ENCODE results near the gene TATDN3.
"Not testable (repeated sequence)": the region's sequence is repeated elsewhere in the genome, so short reads cannot be mapped to it uniquely, and the experiment has no call there.

Gene TATDN3

DNA sequence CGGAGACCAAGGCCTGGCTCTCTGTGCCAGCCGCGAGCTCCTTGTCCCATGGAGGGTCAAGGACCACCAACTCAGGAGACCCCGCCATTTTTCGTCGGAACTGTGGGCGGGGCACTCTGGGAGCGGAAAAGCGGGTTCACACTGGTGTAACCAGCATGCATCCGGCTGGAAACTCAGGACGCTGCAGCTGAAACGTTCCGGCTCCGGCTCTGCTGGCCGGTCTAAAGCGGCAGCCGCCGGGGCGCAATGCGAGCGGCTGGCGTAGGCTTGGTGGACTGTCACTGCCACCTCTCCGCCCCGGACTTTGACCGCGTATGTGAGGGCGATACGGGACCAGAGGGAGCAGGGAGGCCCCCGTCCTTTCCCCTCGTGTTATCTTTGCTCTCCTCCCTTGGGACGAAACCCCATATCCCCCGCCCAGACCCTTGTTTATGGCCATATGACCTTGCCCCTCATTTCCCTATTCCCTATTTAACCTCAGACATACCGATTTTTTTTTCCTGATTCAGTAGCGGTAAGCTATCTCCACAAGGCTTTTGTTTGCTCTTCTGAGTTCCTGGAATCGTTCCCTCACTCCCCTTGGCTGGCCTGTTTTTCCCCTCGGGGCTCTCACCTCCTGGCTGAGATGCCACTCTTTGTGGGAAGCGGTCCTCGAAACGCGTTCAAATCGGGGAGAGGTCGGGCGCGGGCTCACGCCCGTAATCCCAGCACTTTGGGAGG lies at the start of gene TATDN3, which contains the start of gene NSL1:
Gene TATDN3 (plus strand): TSS at position 219 of the 720 bp plus-strand sequence. CDS start 28 bp downstream, at position 247.
Gene NSL1 (minus strand): TSS at position 102 of the 720 bp plus-strand sequence. CDS start 14 bp downstream, at position 88.
- DNase-seq: peak; percentile 91

DNA sequence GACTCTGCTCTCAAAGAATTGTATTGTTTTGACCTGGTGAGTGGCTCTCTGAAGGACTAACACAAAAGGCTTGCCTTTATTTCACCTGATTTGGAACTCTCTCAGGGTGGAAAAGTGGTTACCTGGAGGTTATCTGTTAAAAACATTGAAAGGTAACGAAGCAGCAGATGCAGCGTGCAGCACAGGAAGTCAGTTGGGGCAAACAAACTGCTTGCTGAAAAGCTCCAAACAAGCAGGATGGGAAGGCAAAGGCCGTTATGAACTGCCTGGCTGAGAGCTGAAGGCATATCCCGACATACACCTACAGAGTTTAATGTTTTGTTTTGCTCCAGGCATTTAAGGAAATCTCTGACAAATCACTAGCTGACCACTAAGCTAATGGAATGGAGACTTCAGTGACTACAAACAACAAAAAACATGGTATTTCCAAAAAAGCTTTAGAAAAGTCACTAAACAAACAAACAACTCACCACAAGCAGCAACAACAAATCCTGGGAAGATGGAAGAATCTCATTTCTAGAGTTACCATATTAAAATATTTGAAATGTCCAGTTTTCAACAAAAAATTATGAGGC lies 47.7 kb upstream of the TATDN3 start:
- no peak for DNase-seq

GRCh38 chr1:212745303-212745702 lies 46.4 kb upstream of the TATDN3 start:
- DNase-seq: no peak

GRCh38 chr1:212746546-212746945 lies 45.1 kb upstream of the TATDN3 start:
- no peak for DNase-seq

GRCh38 chr1:212749821-212750535 lies 41.7 kb upstream of the TATDN3 start:
- peak; percentile 47 for DNase-seq

DNA sequence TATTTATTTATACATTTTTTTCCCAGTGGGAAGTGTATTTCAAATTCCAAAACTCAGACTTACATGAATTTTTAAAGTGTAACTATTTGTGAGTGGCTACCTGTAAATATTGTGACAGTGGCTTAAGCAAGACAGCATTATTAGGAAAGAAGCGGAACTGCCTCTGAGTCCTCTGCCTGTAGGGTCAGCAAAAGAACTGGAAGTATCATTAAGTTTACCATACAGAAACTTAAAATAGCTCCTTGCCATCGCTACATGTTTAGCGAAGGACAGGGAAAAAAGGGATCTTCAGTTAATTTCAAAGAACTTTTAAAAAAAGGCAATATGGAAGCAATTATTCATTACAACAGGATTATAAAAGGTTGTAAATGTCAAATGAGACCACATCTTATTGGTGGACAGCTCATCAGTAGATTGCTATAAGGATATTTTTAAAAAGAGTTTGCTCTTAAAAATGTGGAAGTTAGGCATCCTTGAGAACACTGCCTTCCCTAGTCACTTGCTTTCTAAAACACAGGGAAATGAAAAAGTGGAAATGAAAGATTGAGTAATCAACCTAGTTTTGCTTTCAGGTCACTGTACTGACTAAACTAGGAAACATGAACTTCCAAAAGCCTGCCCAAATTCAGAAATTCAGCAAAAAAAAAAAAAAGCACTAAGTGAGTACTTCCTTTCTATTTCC lies 39.3 kb upstream of the TATDN3 start:
- no peak for DNase-seq

DNA sequence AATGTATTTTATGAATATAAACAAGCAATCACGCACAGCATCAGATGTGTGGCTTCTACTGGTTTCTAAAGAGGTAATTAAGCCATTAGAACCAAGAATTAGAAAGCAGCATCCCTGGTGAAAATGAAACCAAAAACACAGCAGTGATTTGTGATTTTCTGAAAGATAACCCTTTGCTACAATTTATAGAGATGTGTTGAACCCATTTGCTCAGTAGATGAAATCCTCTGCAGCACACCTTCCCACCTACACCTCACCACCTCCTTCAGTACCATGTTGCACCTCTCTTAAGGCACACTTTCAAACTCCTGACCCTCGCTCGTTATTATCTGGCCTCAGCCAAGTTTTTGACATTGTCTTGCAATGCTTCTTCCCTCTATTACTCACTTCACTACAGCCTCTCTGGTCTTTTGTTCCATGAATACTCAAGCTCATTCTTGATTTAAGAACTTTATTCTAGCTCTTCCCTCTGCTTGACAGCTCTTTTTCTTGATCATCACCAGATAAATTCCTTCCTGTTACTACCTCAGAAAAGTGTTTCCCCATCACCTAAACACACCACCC lies 38.7 kb upstream of the TATDN3 start:
- no peak for DNase-seq

DNA sequence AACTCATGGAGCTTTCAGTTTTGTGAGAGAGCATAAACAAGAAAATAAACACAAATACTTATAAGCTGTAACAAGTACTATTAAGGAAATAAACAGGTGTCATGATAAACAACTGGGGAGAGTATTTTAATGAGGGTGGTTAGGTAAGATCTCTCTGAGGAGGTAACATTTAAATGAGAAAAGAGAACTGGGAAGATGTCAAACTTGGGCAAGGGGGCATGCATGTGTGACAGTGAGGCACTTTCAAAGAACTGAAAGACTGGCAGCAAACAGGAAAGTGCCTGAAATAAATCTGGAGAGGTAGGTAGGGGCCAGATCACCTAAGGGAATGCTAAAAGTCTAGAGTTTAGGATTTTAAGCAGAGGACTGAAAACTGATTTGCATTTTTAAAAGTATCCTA lies 37.9 kb upstream of the TATDN3 start:
- DNase-seq: no peak

- DNase-seq: no peak
Measured at GRCh38 chr1:212754193-212754592, 37.5 kb upstream of the TATDN3 start.

GRCh38 chr1:212754680-212755079 lies 37.0 kb upstream of the TATDN3 start:
- DNase-seq: no peak

DNA sequence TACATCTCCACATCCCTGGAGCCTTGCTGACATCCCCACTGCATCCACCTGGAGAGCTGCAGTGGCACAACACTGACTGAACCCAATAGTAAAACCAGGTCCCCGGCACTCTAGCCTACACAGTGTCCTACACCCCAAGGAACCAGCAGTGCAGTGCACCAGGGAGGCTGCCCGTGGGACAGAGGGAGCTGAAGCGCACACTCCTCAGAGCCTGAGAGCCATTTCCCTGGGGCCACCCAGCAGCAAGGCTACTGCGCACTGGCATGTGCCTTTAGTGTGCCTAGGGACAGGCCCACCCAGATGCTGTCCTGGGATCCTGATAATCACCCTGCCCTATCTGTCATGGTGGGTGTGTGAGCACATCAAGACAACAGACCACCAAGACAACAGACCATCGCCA lies 32.0 kb upstream of the TATDN3 start:
- DNase-seq: no peak

DNA sequence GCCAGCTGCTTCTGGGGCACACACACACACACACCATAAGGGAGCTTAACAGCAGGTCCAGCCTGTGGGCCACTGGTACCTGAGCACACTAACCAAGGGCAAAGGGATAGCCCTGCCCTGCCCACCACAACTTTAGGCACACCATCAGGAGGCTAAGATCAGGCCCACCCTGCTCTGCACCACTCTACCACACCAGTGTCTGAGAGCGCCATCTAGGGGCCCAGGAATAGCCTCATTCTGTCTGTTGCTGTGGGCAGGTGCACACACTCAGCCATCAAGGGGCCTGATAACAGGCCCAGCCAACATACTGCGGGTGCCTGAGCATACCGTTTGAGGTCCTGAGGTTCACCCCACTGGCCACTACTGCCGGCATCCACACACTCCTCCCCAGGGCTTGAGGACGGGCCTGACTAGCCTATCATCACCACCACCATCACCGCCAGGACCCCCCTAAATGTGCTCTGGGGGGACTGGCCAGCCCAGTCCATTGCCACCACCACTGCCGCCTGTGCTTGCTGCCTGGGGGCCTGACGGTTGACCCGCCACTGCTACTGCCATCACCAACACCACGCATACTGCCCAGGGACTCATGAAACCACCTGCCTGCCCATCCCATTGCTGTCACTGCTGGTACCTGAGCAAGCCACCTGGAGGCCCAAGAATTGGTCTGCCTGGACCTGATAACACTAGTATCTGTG lies 31.4 kb upstream of the TATDN3 start:
- DNase-seq: no peak

DNA sequence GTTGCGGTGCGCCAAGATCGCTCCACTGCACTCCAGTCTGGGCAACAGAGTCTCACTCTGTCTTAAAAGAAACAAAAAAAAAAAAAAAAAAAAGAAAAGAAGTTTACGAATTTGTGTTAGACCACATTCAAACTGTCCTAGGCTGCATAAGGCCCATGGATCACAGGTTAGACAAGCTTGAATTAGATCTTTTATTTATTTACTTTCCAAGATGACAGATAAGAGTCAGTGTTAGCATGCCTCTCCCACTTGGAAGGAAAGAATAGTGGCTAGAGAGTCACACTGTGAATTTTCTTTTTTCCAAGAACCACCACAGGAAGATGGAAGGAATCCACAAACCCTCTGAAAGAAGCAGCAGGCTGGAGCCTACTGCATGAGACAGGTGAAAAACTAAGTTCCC lies 29.5 kb upstream of the TATDN3 start:
- no peak for DNase-seq

DNA sequence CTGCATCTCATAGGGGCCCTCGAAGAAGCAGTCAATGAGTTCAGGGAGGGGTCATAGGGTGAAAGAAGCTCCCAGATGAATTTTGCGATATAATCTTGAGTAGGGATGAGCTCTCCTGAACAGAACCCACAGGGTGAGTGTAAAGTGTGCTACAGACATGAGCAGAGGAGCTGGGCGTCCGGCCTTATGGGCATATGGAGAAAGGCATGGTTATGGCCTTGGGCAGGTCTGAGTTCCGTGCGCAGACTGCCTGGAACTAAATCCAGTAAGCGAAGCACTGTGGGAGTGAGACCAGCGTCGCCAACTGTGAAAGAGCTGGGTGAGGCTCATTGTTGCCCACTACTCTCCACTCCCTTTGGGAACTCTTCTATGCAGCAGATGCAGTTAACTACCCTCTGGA lies 28.9 kb upstream of the TATDN3 start:
- DNase-seq: no peak

- DNase-seq: not testable (repeated sequence)
Measured at GRCh38 chr1:212764718-212765281, 26.9 kb upstream of the TATDN3 start.

- not testable (repeated sequence) for DNase-seq
Measured at GRCh38 chr1:212766825-212767224, 24.9 kb upstream of the TATDN3 start.

DNA sequence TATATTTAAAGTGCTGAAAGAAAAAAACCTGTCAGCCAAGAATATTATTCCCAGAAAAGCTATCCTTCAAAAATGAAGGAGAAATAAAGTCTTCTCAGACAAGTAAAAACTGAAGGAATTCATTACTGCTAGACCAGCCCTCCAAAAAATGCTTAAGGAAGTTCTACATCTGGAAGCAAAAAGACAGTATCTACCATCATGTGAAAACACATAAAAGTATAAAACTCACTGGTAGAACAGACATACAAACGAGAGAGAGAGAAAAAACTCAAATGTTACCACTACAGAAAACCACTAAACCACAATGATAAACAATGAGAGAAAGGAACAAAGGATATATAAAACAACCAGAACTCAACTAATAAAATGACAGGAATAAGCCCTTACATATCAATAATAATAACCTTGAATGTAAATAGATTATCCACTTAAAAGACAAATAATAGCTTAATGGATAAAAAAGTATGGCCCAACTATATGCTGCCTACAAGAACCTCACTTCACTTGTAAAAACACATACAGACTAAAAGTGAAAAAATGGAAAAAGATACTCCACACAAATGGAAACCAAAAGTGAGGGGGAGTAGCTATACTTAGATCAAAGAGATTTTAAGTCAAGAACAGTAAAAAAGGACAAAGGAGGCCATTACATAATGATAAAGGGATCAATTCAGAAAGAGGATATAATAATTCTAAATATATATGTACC lies 22.1 kb upstream of the TATDN3 start:
- DNase-seq: no peak

- DNase-seq: no peak
Measured at GRCh38 chr1:212771341-212771740, 20.4 kb upstream of the TATDN3 start.

DNA sequence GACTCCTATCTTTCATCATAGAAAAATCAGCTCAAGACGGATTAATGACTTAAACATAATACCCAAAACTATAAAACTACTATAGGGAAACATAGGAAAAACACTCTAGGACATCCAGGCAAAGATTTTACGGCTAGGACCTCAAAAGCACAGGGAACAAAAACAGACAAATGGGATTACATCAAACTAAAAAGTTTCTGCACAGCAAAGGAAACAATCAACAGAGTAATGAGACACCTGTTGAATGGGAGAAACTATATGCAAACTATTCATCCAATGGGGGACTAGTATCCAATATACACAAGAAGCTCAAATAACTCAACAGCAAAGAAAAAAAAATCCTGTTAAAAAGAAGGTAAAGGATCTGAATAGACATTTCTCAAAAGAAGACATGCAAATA lies 18.7 kb upstream of the TATDN3 start:
- no peak for DNase-seq

DNA sequence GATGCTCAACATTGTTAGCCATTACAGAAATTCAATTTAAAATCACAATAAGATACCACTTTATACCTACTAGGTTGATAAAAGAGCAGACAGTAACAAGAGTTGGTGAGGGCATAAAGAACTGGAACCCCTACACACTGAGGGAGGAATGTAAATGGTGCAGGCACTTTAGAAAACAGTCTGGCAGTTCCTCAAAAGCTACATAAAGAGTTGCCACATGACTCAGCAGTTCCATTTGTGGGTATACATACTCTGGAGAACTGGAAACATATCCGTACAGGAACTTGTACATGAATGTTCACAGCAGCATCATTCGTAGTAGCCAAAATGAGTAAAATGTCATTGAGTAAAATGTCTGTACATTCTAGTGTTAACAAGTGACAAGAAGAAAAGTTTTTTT lies 17.1 kb upstream of the TATDN3 start:
- DNase-seq: no peak

DNA sequence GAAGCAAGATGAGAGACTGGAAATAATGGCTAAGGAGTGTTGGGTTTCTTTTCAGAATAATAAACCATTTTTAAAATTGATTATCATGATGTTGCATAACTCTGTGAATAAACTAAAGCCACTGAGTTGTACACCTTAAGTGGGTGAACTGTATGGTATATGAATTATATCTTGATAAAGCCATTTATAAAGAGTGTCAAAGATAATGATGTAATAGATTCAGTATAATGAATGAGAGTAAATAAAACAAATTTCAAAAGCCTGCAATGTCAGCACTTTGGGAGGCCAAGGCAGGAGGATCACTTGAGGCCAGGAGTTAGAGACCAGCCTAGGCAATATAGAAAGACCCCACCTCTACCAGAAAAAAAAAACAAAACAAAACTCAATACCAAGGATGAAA lies 16.5 kb upstream of the TATDN3 start:
- no peak for DNase-seq
